K562 (cell line): Measurements from ENCODE around the gene ERGIC1. TPM values are rescaled to one million over a fixed set of nuclear protein-coding genes. Genes with fewer than 3 reads are reported as not detected.

Source experiments
- CBFB ChIP-seq: sonication (generic); formaldehyde crosslinking; IDR thresholded peaks from 2 replicates; pipeline ENCODE4 v1.4.0; 2020; ENCODE audit warnings: mild to moderate bottlenecking, missing genetic modification reagents
- FIP1L1 ChIP-seq: fragments of 200-400 bp; formaldehyde crosslinking; IDR thresholded peaks from 2 replicates; pipeline ENCODE4 v1.6.1; 2018; ENCODE audit warnings: mild to moderate bottlenecking, low read depth, low read length; ENCODE audit not compliant: poor library complexity, severe bottlenecking
- HDAC1 ChIP-seq, 2 experiments: fragments of 450-650 bp; IDR thresholded peaks; 2 replicates each; pipeline ENCODE4 v1.6.1; 2016 to 2017; ENCODE audit warnings: inconsistent platforms in 1 of 2, mild to moderate bottlenecking in 1 of 2, moderate library complexity in 1 of 2
- MYNN ChIP-seq, 2 experiments: sonication (generic); formaldehyde crosslinking in 1 of 2; IDR thresholded peaks; 2 replicates each; pipeline versions ENCODE4 v1.5.0 to v1.6.1; 2016 to 2020; ENCODE audit warnings: antibody characterized with exemption in 1 of 2, missing genetic modification reagents in 1 of 2
- PHTF2 ChIP-seq: fragments of 250-450 bp; sonication (Bioruptor Pico); IDR thresholded peaks from 2 replicates; pipeline ENCODE4 v1.5.0; 2021; ENCODE audit warnings: mild to moderate bottlenecking
- SP2 ChIP-seq: IDR thresholded peaks from 2 replicates; pipeline ENCODE4 v1.6.1; 2011; ENCODE audit warnings: mild to moderate bottlenecking, low read depth, low read length, moderate library complexity; ENCODE audit not compliant: poor library complexity, severe bottlenecking; ENCODE audit errors: extremely low read depth
- U2AF2 ChIP-seq: fragments of 200-400 bp; formaldehyde crosslinking; optimal IDR thresholded peaks from 2 replicates; pipeline ENCODE3; 2017; ENCODE audit warnings: low read depth, mild to moderate bottlenecking, low read length
- ZNF124 ChIP-seq: sonication (generic); formaldehyde crosslinking; IDR thresholded peaks from 2 replicates; pipeline ENCODE4 v1.8.1; 2022; ENCODE audit warnings: missing genetic modification reagents
- ZNF583 ChIP-seq: fragments of 250-450 bp; sonication (Bioruptor Pico); IDR thresholded peaks from 2 replicates; pipeline ENCODE4 v1.4.0; 2020
- ZNF644 ChIP-seq: fragments of 200-800 bp; sonication (Bioruptor generic); IDR thresholded peaks from 2 replicates; pipeline ENCODE4 v1.6.1; 2016; ENCODE audit warnings: low read depth, missing genetic modification characterization, missing compliant biosample characterization
- ZNF764 ChIP-seq: fragments of 250-450 bp; sonication (Bioruptor Pico); IDR thresholded peaks from 2 replicates; pipeline ENCODE4 v1.4.0; 2020; ENCODE audit warnings: low read depth, mild to moderate bottlenecking, moderate library complexity
- ZNF778 ChIP-seq: fragments of 450-650 bp; formaldehyde crosslinking; IDR thresholded peaks from 2 replicates; pipeline ENCODE4 v1.4.0; 2020; ENCODE audit warnings: mild to moderate bottlenecking, moderate library complexity
- ZSCAN32 ChIP-seq: fragments of 450-650 bp; formaldehyde crosslinking; IDR thresholded peaks from 2 replicates; pipeline ENCODE4 v1.4.0; 2020; ENCODE audit warnings: mild to moderate bottlenecking, moderate library complexity
- polyA plus RNA-seq, 8 experiments: library from polyadenylated mRNA; depleted of rRNA in 4 of 8; stranded (reverse) in 5 of 8; unstranded in 3 of 8; fragments of >200 nt; fragmentation: Nextera tagmentation in 2 of 8; fragmentation: Illumina TruSeq in 1 of 8; extraction: Ambion mirVana in 2 of 8; extraction: Trizol in 1 of 8; gene quantifications; 2 replicates each; pipeline versions ENCODE4 v1.2.1 to v1.2.3, GENCODE V29; 2011 to 2014; ENCODE audit warnings: inconsistent platforms in 1 of 8, missing spikeins in 1 of 8
- total RNA-seq, 7 experiments: library from RNA; depleted of rRNA in 6 of 7; stranded (reverse); fragments of >200 nt in 6 of 7; fragmentation: Illumina TruSeq in 2 of 7; extraction: Trizol in 2 of 7; gene quantifications; 2 replicates each; pipeline versions ENCODE4 v1.2.1 to v1.2.3, GENCODE V29; 2011 to 2021; ENCODE audit warnings: low replicate concordance in 1 of 7
- TF ChIP-seq, protein P1 (sequence below): fragments of 250-450 bp; sonication (Bioruptor Pico); IDR thresholded peaks from 2 replicates; pipeline ENCODE4 v1.8.0; 2021; ENCODE audit warnings: borderline replicate concordance, mild to moderate bottlenecking, moderate library complexity; ENCODE audit not compliant: poor library complexity, severe bottlenecking
- TF ChIP-seq, protein P2 (sequence below): fragments of 250-450 bp; sonication (Bioruptor Pico); IDR thresholded peaks from 2 replicates; pipeline ENCODE4 v1.8.0; 2021; ENCODE audit warnings: moderate library complexity, mild to moderate bottlenecking, inconsistent platforms
- TF ChIP-seq, protein P3 (sequence below): fragments of 250-450 bp; sonication (Bioruptor Pico); IDR thresholded peaks from 2 replicates; pipeline ENCODE4 v1.5.1; 2021; ENCODE audit warnings: mild to moderate bottlenecking
- TF ChIP-seq, protein P4 (sequence below): fragments of 450-650 bp; formaldehyde crosslinking; IDR thresholded peaks from 2 replicates; pipeline ENCODE4 v1.4.0; 2020; ENCODE audit warnings: mild to moderate bottlenecking, moderate library complexity

Gene ERGIC1
- total and polyA plus RNA-seq, 9 of the 15 experiments (the other 6 are each of a cell fraction or from before 2014, with no cell fraction given) = 5.5 to 68.4 (median 36.4) TPM

DNA sequence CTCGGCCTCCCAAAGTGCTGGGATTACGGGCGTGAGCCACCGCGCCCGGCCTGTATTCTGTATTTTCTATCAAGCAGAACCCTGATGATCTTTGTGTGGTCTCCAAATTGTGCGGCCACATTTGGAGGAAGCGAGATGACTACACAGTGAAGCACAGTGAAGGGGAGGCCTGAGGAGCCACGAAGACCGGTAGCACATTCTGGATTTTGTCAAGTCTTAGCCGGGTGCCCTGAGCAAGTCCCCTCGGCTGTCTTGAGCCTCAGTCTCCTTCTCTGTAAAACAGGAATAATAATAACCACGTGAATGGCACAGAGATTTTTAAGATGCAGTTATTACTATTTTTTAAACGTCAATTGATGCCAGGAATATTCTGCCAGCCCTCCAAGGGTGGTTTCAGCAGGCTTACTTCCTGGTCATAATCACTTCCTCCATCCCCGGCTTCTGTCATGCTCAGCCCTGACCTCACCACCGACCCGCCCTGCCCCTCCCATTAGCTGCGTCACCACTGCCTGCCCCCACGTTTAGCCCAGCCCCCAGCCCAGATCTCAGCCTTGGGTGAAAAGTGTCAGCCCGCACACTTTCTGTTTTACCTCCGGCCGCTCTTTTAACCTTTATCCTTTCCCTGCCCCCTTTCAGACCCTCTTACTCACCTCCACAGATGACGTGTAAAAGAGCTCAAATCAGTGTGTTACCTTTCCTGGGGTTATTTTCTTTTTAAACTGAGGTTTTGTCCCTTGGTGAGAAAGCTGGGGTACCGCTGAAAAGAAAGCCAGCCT, 27.0 kb upstream of the ERGIC1 start (continued):
- TF ChIP-seq FIP1L1 (no peak), ZNF583 (CRISPR knock-in tag) (peak; percentile 73), ZNF644 (tag) (peak; percentile 61; the same call in 1 of the 2 replicates), MYNN (IDR thresholded peaks at IDR 0.05) (no peak), MYNN (CRISPR knock-in tag; IDR thresholded peaks at IDR 0.05) (no peak), U2AF2 (no peak), PHTF2 (CRISPR knock-in tag) (no peak), ZNF778 (CRISPR knock-in tag) (no peak), ZNF124 (CRISPR knock-in tag) (no peak), ZSCAN32 (no peak), CBFB (CRISPR knock-in tag) (no peak), ZNF764 (CRISPR knock-in tag) (no peak), SP2 (no peak), HDAC1 (IDR thresholded peaks at IDR 0.05) (peak in 1 of 2 experiments; percentile 52; a peak in 2 of 4 replicates)
- TF ChIP-seq, protein P1, sequence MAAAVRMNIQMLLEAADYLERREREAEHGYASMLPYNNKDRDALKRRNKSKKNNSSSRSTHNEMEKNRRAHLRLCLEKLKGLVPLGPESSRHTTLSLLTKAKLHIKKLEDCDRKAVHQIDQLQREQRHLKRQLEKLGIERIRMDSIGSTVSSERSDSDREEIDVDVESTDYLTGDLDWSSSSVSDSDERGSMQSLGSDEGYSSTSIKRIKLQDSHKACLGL (CRISPR knock-in tag) = no peak
- TF ChIP-seq, protein P2, sequence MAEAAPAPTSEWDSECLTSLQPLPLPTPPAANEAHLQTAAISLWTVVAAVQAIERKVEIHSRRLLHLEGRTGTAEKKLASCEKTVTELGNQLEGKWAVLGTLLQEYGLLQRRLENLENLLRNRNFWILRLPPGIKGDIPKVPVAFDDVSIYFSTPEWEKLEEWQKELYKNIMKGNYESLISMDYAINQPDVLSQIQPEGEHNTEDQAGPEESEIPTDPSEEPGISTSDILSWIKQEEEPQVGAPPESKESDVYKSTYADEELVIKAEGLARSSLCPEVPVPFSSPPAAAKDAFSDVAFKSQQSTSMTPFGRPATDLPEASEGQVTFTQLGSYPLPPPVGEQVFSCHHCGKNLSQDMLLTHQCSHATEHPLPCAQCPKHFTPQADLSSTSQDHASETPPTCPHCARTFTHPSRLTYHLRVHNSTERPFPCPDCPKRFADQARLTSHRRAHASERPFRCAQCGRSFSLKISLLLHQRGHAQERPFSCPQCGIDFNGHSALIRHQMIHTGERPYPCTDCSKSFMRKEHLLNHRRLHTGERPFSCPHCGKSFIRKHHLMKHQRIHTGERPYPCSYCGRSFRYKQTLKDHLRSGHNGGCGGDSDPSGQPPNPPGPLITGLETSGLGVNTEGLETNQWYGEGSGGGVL (CRISPR knock-in tag) = no peak
- TF ChIP-seq, protein P3, sequence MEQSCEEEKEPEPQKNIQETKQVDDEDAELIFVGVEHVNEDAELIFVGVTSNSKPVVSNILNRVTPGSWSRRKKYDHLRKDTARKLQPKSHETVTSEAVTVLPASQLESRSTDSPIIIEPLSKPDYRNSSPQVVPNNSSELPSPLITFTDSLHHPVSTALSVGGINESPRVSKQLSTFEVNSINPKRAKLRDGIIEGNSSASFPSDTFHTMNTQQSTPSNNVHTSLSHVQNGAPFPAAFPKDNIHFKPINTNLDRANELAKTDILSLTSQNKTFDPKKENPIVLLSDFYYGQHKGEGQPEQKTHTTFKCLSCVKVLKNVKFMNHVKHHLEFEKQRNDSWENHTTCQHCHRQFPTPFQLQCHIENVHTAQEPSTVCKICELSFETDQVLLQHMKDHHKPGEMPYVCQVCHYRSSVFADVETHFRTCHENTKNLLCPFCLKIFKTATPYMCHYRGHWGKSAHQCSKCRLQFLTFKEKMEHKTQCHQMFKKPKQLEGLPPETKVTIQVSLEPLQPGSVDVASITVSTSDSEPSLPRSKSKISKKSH (CRISPR knock-in tag) = no peak
- TF ChIP-seq, protein P4, sequence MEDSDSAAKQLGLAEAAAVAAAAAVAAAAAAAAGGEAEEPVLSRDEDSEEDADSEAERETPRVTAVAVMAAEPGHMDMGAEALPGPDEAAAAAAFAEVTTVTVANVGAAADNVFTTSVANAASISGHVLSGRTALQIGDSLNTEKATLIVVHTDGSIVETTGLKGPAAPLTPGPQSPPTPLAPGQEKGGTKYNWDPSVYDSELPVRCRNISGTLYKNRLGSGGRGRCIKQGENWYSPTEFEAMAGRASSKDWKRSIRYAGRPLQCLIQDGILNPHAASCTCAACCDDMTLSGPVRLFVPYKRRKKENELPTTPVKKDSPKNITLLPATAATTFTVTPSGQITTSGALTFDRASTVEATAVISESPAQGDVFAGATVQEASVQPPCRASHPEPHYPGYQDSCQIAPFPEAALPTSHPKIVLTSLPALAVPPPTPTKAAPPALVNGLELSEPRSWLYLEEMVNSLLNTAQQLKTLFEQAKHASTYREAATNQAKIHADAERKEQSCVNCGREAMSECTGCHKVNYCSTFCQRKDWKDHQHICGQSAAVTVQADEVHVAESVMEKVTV (CRISPR knock-in tag) = no peak
